Brain pericyte (primary cell): ENCODE measurements around the gene NKX2-2.

ENCODE experiments used
- DNase-seq: peaks from one replicate; pipeline ENCODE4 v3.0.0-alpha.2; 2012; ENCODE audit warnings: low read depth, low spot score

Gene NKX2-2

GRCh38 chr20:21521596-21522480 is 8.0 kb upstream of the NKX2-2 start:
- DNase-seq: no peak

- no peak for DNase-seq
Measured at GRCh38 chr20:21520702-21521595, 7.1 kb upstream of the NKX2-2 start.

GRCh38 chr20:21519136-21519584 is 5.3 kb upstream of the NKX2-2 start:
- DNase-seq: no peak

- DNase-seq: no peak
Measured at GRCh38 chr20:21518292-21518991, 4.6 kb upstream of the NKX2-2 start.

GRCh38 chr20:21517566-21518277 is 3.9 kb upstream of the NKX2-2 start:
- DNase-seq: no peak

GRCh38 chr20:21516861-21517565 is 3.1 kb upstream of the NKX2-2 start:
- no peak for DNase-seq

GRCh38 chr20:21516180-21516567 is 2.3 kb upstream of the NKX2-2 start:
- no peak for DNase-seq

GRCh38 chr20:21515300-21516179 is 1.7 kb upstream of the NKX2-2 start:
- no peak for DNase-seq

GRCh38 chr20:21514553-21515251 is 838 bp upstream of the NKX2-2 start:
- DNase-seq: no peak

- no peak for DNase-seq
Measured at GRCh38 chr20:21513181-21513663, 642 bp downstream of the NKX2-2 start.

- no peak for DNase-seq
Measured at GRCh38 chr20:21512634-21513180, 1.2 kb downstream of the NKX2-2 start.

- no peak for DNase-seq
Measured at GRCh38 chr20:21511850-21512633, 1.8 kb downstream of the NKX2-2 start.

- no peak for DNase-seq
Measured at GRCh38 chr20:21511485-21511849, 2.4 kb downstream of the NKX2-2 start.

GRCh38 chr20:21510414-21511384 is 3.2 kb downstream of the NKX2-2 start:
- no peak for DNase-seq

GRCh38 chr20:21509597-21510371 is 4.1 kb downstream of the NKX2-2 start:
- DNase-seq: no peak
